H1 (cell line): ENCODE results near the gene PLA2G4A. TPM values are rescaled to one million over a fixed set of nuclear protein-coding genes. Genes with fewer than 3 reads are reported as not detected.

Experiments
- ASH2L ChIP-seq: fragments of 200-600, 300-600 bp; sonication (generic); IDR thresholded peaks from one replicate; pipeline ENCODE4 v1.7.1; 2017; ENCODE audit warnings: low read length
- GABPA ChIP-seq: IDR thresholded peaks from 2 replicates; pipeline ENCODE4 v1.6.1; 2011; ENCODE audit warnings: mild to moderate bottlenecking, low read length, moderate library complexity, borderline replicate concordance; ENCODE audit not compliant: insufficient read depth
- GTF2F1 ChIP-seq: IDR thresholded peaks from 2 replicates; pipeline ENCODE4 v1.6.1; 2012; ENCODE audit warnings: low read depth, low read length, improper control_type of control experiment, borderline replicate concordance
- KDM5A ChIP-seq: fragments of 200-600 bp; IDR thresholded peaks from 2 replicates; pipeline ENCODE4 v1.7.1; 2012; ENCODE audit warnings: mild to moderate bottlenecking, low read length, inconsistent platforms, mixed read lengths
- PHF8 ChIP-seq: fragments of 200-600 bp; sonication (generic); conservative IDR thresholded peaks from 2 replicates; pipeline ENCODE4 v1.7.1; 2012; ENCODE audit warnings: low read depth, mild to moderate bottlenecking, inconsistent platforms, low read length, moderate library complexity
- RXRA ChIP-seq: IDR thresholded peaks from 2 replicates; pipeline ENCODE4 v1.6.1; 2011; ENCODE audit warnings: low read depth, mild to moderate bottlenecking, low read length, moderate library complexity; ENCODE audit not compliant: insufficient read depth
- SIRT6 ChIP-seq: IDR thresholded peaks from one replicate; pipeline ENCODE4 v1.7.1; 2012; ENCODE audit warnings: low read length, inconsistent platforms
- TAF7 ChIP-seq: optimal IDR thresholded peaks from 2 replicates; pipeline ENCODE3; 2011; ENCODE audit warnings: low read depth, mild to moderate bottlenecking, inconsistent platforms, low read length, moderate library complexity, borderline replicate concordance
- TBP ChIP-seq: IDR thresholded peaks from 2 replicates; pipeline ENCODE4 v1.6.1; 2011; ENCODE audit warnings: low read depth, low read length, improper control_type of control experiment
- TCF12 ChIP-seq: IDR thresholded peaks from 2 replicates; pipeline ENCODE4 v1.6.1; 2011; ENCODE audit warnings: low read depth, mild to moderate bottlenecking, low read length
- polyA plus RNA-seq, 7 experiments: library from polyadenylated mRNA; depleted of rRNA in 3 of 7; stranded (reverse) in 5 of 7; unstranded in 2 of 7; fragments of >200 nt in 5 of 7; fragments of 200-250 nt in 2 of 7; gene quantifications; 1 replicate in 5 of 7; 2 replicates in 1 of 7; 4 replicates in 1 of 7; pipeline versions ENCODE4 v1.2.1 to v1.2.3, GENCODE V29; 2011 to 2013; ENCODE audit warnings: missing spikeins in 2 of 7, mixed read lengths in 2 of 7
- total RNA-seq: library from RNA; stranded (reverse); fragmentation: NEBNext Ultra II Directional; extraction: Animal tissue kit (Norgen Biotek cat#: 25700); gene quantifications from 2 replicates; pipeline ENCODE4 v1.2.1, GENCODE V29; 2021

Gene PLA2G4A
- total and polyA plus RNA-seq, 2 of the 8 experiments (the other 6 are each of a cell fraction or from before 2014, with no cell fraction given) = 0.63 to 1.4 TPM

DNA sequence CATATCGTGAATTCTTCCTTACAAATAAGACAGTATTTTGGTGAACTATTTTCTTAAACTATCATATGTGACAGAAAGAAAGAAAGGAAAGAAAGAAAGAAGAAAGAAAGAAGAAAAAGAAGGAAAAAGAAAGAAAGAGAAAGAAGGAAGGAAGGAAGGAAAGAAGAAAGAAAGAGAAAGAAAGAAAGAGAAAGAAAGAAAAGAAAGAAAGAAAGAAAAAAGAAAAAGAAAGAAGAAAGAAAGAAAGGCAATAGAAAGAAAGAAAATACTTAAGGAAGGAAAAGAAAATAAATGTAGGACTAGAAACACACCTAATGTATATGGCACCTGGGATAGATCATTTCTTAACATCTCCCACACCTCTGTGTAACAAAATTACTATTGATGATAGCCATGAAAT lies 120.4 kb downstream of the PLA2G4A start (continued):
- TF ChIP-seq SIRT6 = no peak
- no peak for TF ChIP-seq PHF8
- TF ChIP-seq GABPA = no peak
- no peak for TF ChIP-seq ASH2L
- TF ChIP-seq TCF12 = no peak
- no peak for TF ChIP-seq GTF2F1
- no peak for TF ChIP-seq RXRA
- TF ChIP-seq TBP = no peak
- no peak for TF ChIP-seq KDM5A
- no peak for TF ChIP-seq TAF7
- TF ChIP-seq, all 59 proteins: peak for 0
